Esophagus muscularis mucosa (tissue), 4 donors: ENCODE results near the gene ABHD17C. TPM values are rescaled to one million over a fixed set of nuclear protein-coding genes. Genes with fewer than 3 reads are reported as not detected.

Source experiments
- DNase-seq: peaks from one replicate; pipeline ENCODE4 v3.0.0-alpha.2; 2017; ENCODE audit errors: extremely low spot score
- H3K27ac ChIP-seq, 4 donors: fragments of 200-600 bp; sonication (generic); replicated peaks in 1 of 4; 1 replicate in 3 of 4; 2 replicates in 1 of 4; pipeline ENCODE4 v1.5.1; 2016 to 2019; ENCODE audit warnings: mild to moderate bottlenecking in 1 of 4
- H3K27me3 ChIP-seq, 4 donors: fragments of 200-600 bp; sonication (generic); one replicate each; pipeline versions ENCODE4 v1.5.1 to v1.6.0; 2016 to 2019
- H3K36me3 ChIP-seq, 4 donors: fragments of 200-600 bp; sonication (generic); one replicate each; pipeline ENCODE4 v1.5.1; 2016 to 2019
- H3K4me1 ChIP-seq, 4 donors: fragments of 200-600 bp; sonication (generic); one replicate each; pipeline ENCODE4 v1.5.1; 2016 to 2019
- H3K4me3 ChIP-seq, 4 donors: fragments of 200-600 bp; sonication (generic); 1 replicate in 2 of 4; 2 replicates in 2 of 4; pipeline ENCODE4 v1.5.1; 2016 to 2019; ENCODE audit warnings: mild to moderate bottlenecking in 4 of 4, moderate library complexity in 1 of 4
- H3K9me3 ChIP-seq, 4 donors: fragments of 200-600 bp; sonication (generic); 1 replicate in 3 of 4; 2 replicates in 1 of 4; pipeline ENCODE4 v1.5.1; 2016 to 2019
- CTCF ChIP-seq, 3 experiments: fragments of 200-600 bp in 2 of 3; fragments of 450-650 bp in 1 of 3; sonication (generic) in 2 of 3; IDR thresholded peaks; one replicate each; pipeline ENCODE4 v1.5.1; 2017 to 2019; ENCODE audit warnings: antibody characterized with exemption in 3 of 3, mild to moderate bottlenecking in 2 of 3, moderate library complexity in 1 of 3
- EP300 ChIP-seq: sonication (generic); formaldehyde crosslinking; IDR thresholded peaks from one replicate; pipeline ENCODE4 v1.6.1; 2017; ENCODE audit warnings: antibody characterized with exemption
- POLR2A ChIP-seq: fragments of 450-650 bp; IDR thresholded peaks from one replicate; pipeline ENCODE4 v1.6.1; 2017; ENCODE audit warnings: antibody characterized with exemption, moderate library complexity, mild to moderate bottlenecking, low read depth
- POLR2AphosphoS5 ChIP-seq, 2 donors: sonication (generic); formaldehyde crosslinking; IDR thresholded peaks; one replicate each; pipeline ENCODE4 v1.6.1; 2017; ENCODE audit warnings: antibody characterized with exemption in 2 of 2
- whole genome bisulfite sequencing: methylation state at CpG from one replicate; pipeline ENCODE4 v1.1.5; 2018; 5-methylcytosine and 5-hydroxymethylcytosine counted together
- intact Hi-C: fragments of 100-400 bp; cut with DNase I; formaldehyde crosslinking; loops from one replicate; pipeline ENCODE4 v1.15.1; 2023
- total RNA-seq, 4 donors: library from RNA; depleted of rRNA; stranded (reverse); fragments of >200 nt; gene quantifications; one replicate each; pipeline versions ENCODE4 v1.1.0 to v1.2.1, GENCODE V29; 2016

ABHD17C gene
- total RNA-seq, 4 donors from 2014 or later: 1.5 to 7.1 (median 3.5) TPM

- TF ChIP-seq CTCF (IDR thresholded peaks at IDR 0.05) (no peak), POLR2A (no peak), POLR2AphosphoS5 (IDR thresholded peaks at IDR 0.05) (no peak), EP300 (no peak)
- intact Hi-C loops: no loop called here
- Histone ChIP-seq H3K4me3 (no peak overlapping the region), H3K4me1 (peaks cover 0 to 8% (median 7%) of the 10 kb centered on the region in 4 donors), H3K27me3 (peaks cover 0 to 5% (median 0%) of the 10 kb centered on the region in 4 donors), H3K9me3 (no peaks in the 10 kb centered on the region), H3K36me3 (no peaks in the 10 kb centered on the region), H3K27ac (no peak overlapping the region)
- DNase-seq: no peak
These were observed 5.8 kb upstream of the ABHD17C start for GRCh38 chr15:80689294-80689693.

GRCh38 chr15:80689716-80690115 is 5.4 kb upstream of the ABHD17C start:
- H3K27ac ChIP-seq: no peak overlapping the region
- peaks cover 0 to 9% (median 8%) of the 10 kb centered on the region in 4 donors for H3K4me1 ChIP-seq
- no peak for DNase-seq
- H3K27me3 ChIP-seq: peaks cover 0 to 5% (median 0%) of the 10 kb centered on the region in 4 donors
- TF ChIP-seq CTCF (IDR thresholded peaks at IDR 0.05): no peak
- no peak for TF ChIP-seq EP300
- TF ChIP-seq POLR2A: no peak
- TF ChIP-seq POLR2AphosphoS5 (IDR thresholded peaks at IDR 0.05): no peak
- H3K4me3 ChIP-seq: no peak overlapping the region
- H3K9me3 ChIP-seq: no peaks in the 10 kb centered on the region
- H3K36me3 ChIP-seq: no peaks in the 10 kb centered on the region
- intact Hi-C loops: loop anchor here (10.0 kb wide), 2 partner anchors 295 to 1355 kb away; partner anchors contain the start of genes MESD and MEX3B
- 66% methylated on average over 5 of the region's 5 CpGs for WGBS

- Histone ChIP-seq H3K4me3 (no peak overlapping the region), H3K9me3 (no peaks in the 10 kb centered on the region), H3K36me3 (no peaks in the 10 kb centered on the region), H3K4me1 (peaks cover 7 to 20% (median 15%) of the 10 kb centered on the region in 4 donors), H3K27me3 (no peaks in the 10 kb centered on the region), H3K27ac (no peak overlapping the region)
- WGBS: 100% methylated on average over 1 of the region's 3 CpGs
- intact Hi-C loops: loop anchor here (10.0 kb wide), 2 partner anchors 293 to 1353 kb away; partner anchors contain the start of genes MESD and MEX3B
- TF ChIP-seq EP300: no peak
- no peak for TF ChIP-seq CTCF (IDR thresholded peaks at IDR 0.05)
- TF ChIP-seq POLR2A: no peak
- no peak for TF ChIP-seq POLR2AphosphoS5 (IDR thresholded peaks at IDR 0.05)
- DNase-seq: no peak
These were observed 3.5 kb upstream of the ABHD17C start for GRCh38 chr15:80691575-80691974.

GRCh38 chr15:80693682-80694610 is 1.2 kb upstream of the ABHD17C start:
- DNase-seq: no peak
- no peaks in the 10 kb centered on the region for H3K9me3 ChIP-seq
- intact Hi-C loops: loop anchor here (2.0 to 10.0 kb wide), 3 partner anchors 83 to 1351 kb away; partner anchors contain the start of genes MESD and MEX3B
- 34% methylated on average over 15 of the region's 15 CpGs for WGBS
- H3K27ac ChIP-seq: peak overlapping the region; percentile 86 to 92 (median 89)
- TF ChIP-seq EP300: no peak
- TF ChIP-seq POLR2A: no peak
- no peak for TF ChIP-seq POLR2AphosphoS5 (IDR thresholded peaks at IDR 0.05)
- TF ChIP-seq CTCF (IDR thresholded peaks at IDR 0.05): no peak
- peaks cover 14 to 31% (median 28%) of the 10 kb centered on the region in 4 donors for H3K4me1 ChIP-seq
- peak overlapping the region; percentile 73 to 92 (median 84) for H3K4me3 ChIP-seq
- no peaks in the 10 kb centered on the region for H3K36me3 ChIP-seq
- H3K27me3 ChIP-seq: no peaks in the 10 kb centered on the region
